HL-60 (cell line): ENCODE data around the gene WASHC3.

Experiments used
- DNase-seq, 2 experiments: peaks; one replicate each; pipeline ENCODE4 v3.0.0-alpha.2; 2010 to 2020; ENCODE audit warnings: low read depth in 1 of 2, low spot score in 1 of 2
- H3K27ac ChIP-seq: fragments of 250-450 bp; sonication (Bioruptor Pico); replicated peaks from 2 replicates; pipeline ENCODE4 v1.5.1; 2020; ENCODE audit warnings: mild to moderate bottlenecking, moderate library complexity
- H3K27me3 ChIP-seq: fragments of 250-450 bp; sonication (Bioruptor Pico); 2 replicates; pipeline ENCODE4 v1.5.1; 2021; ENCODE audit warnings: mild to moderate bottlenecking, moderate library complexity; ENCODE audit not compliant: insufficient read depth, poor library complexity, severe bottlenecking
- H3K4me3 ChIP-seq: replicated peaks from 2 replicates; pipeline ENCODE4 v1.5.1; 2011; ENCODE audit warnings: mild to moderate bottlenecking, control low read depth, low read length; ENCODE audit not compliant: insufficient read depth
- CTCF ChIP-seq: IDR thresholded peaks from one replicate; pipeline ENCODE4 v1.5.1; 2011; ENCODE audit warnings: low read length, control low read depth, inconsistent platforms; ENCODE audit not compliant: insufficient read depth
- GABPA ChIP-seq: IDR thresholded peaks from 2 replicates; pipeline ENCODE4 v1.6.1; 2012; ENCODE audit warnings: low read depth
- POLR2AphosphoS5 ChIP-seq: IDR thresholded peaks from 2 replicates; pipeline ENCODE4 v1.6.1; 2012; ENCODE audit warnings: low read depth
- REST ChIP-seq: IDR thresholded peaks from 2 replicates; pipeline ENCODE4 v1.6.1; 2012; ENCODE audit warnings: low read depth; ENCODE audit not compliant: insufficient replicate concordance
- SPI1 ChIP-seq: IDR thresholded peaks from 2 replicates; pipeline ENCODE4 v1.6.1; 2012; ENCODE audit warnings: low read depth, mild to moderate bottlenecking, borderline replicate concordance

Gene WASHC3

DNA sequence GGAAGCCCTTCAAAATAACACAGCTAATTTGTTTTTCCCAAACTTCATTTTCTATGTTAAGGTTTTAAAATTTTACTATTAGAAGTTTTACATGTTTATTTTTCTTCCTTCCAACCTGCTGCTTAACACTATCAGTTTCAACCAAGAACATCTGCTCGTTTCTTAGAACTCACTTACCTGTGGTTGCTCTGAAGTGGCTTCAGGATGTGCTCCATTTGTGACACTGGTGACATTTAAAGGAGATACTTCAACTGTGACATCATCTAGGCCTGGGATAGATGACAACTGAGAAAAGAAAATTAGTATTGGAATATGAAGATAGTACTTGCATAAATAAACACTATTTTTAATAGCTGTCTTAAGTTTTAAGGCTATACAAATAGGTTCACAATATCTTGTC is 17.9 kb downstream of the WASHC3 start:
- H3K4me3 ChIP-seq = no peak overlapping the region
- TF ChIP-seq POLR2AphosphoS5 (no peak), GABPA (no peak), REST (no peak), CTCF (no peak), SPI1 (no peak)
- DNase-seq = no peak
- H3K27me3 ChIP-seq = no peaks in the 10 kb centered on the region
- no peak overlapping the region for H3K27ac ChIP-seq

GRCh38 chr12:102033991-102034745 is 27.6 kb downstream of the WASHC3 start:
- Histone ChIP-seq H3K4me3 (no peak overlapping the region), H3K27me3 (no peaks in the 10 kb centered on the region), H3K27ac (no peak overlapping the region)
- TF ChIP-seq GABPA (no peak), POLR2AphosphoS5 (no peak), CTCF (no peak), SPI1 (no peak), REST (no peak)
- no peak for DNase-seq

DNA sequence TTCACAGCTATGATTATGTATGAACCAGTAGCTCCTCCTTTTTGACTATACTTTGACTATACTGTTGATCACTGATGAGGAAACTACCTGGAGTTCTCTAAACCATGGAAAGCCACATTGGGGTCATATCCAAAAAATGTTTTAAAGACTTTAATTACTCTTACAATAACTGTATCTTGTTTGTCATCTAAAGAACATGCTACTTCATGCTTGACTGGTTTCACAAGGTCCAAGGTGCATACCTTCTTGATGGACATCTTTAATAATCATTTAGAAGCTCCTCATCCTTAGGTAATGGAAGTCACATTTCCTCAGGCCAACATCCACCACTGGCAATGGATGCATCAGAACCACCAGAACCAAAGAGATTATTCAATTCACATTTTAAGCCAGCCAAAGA is 29.9 kb downstream of the WASHC3 start:
- H3K4me3 ChIP-seq = no peak overlapping the region
- TF ChIP-seq SPI1 = no peak
- TF ChIP-seq POLR2AphosphoS5 = no peak
- TF ChIP-seq CTCF = no peak
- TF ChIP-seq GABPA = no peak
- TF ChIP-seq REST = no peak
- H3K27me3 ChIP-seq = no peaks in the 10 kb centered on the region
- DNase-seq = no peak
- H3K27ac ChIP-seq = no peak overlapping the region
